ENCODE measurements around the gene PLA2G4C. TPM values are rescaled to one million over a fixed set of nuclear protein-coding genes. Genes with fewer than 3 reads are reported as not detected.
A peak's percentile ranks its signal among the peaks of the same experiment; 100 is the strongest.
"Not testable (repeated sequence)": the region's sequence is repeated elsewhere in the genome, so short reads cannot be mapped to it uniquely, and the experiment has no call there.

The PLA2G4C gene
- total and polyA plus RNA-seq, 5 donors from 2014 or later: 0.59 to 3.5 (median 1.7) TPM

- DNase-seq: no peak
- H3K4me3 Mint-ChIP-seq: peak overlapping the region; percentile 22 to 66 (median 45)
- H3K36me3 Mint-ChIP-seq: peaks cover 1% of the 10 kb centered on the region
- peaks cover 4% of the 10 kb centered on the region for H3K4me1 ChIP-seq (ENCODE audit: control insufficient read depth, insufficient read depth, low read length, poor library complexity, severe bottlenecking)
- H3K27me3 ChIP-seq (ENCODE audit: control insufficient read depth, insufficient read depth, low read length): no peaks in the 10 kb centered on the region
- H3K27ac Mint-ChIP-seq: no peak overlapping the region
- no peaks in the 10 kb centered on the region for H3K9me3 ChIP-seq (ENCODE audit: control insufficient read depth in 2 of 2, low read length in 2 of 2)
- H3K27me3 Mint-ChIP-seq: no peaks in the 10 kb centered on the region
- H3K27ac ChIP-seq (ENCODE audit: insufficient read depth, low read length, poor library complexity, severe bottlenecking): no peak overlapping the region
- H3K4me1 Mint-ChIP-seq: peaks cover 5 to 18% (median 11%) of the 10 kb centered on the region in 4 donors
- no peak for ATAC-seq (ENCODE audit: low read depth in 2 of 2)
- H3K36me3 ChIP-seq (ENCODE audit: control insufficient read depth, insufficient read depth, low read length): no peaks in the 10 kb centered on the region
- H3K9me3 Mint-ChIP-seq: peaks cover 0 to 2% (median 0%) of the 10 kb centered on the region in 7 donors
- H3K4me3 ChIP-seq (ENCODE audit: low read depth, low read length): no peak overlapping the region
Observed at GRCh38 chr19:48108997-48109782, 1.4 kb downstream of the PLA2G4C start.

GRCh38 chr19:48103922-48104321 is 6.7 kb downstream of the PLA2G4C start:
- Histone ChIP-seq H3K27ac (ENCODE audit: insufficient read depth, low read length, poor library complexity, severe bottlenecking) (no peak overlapping the region), H3K27me3 (ENCODE audit: control insufficient read depth, insufficient read depth, low read length) (no peaks in the 10 kb centered on the region), H3K36me3 (ENCODE audit: control insufficient read depth, insufficient read depth, low read length) (no peaks in the 10 kb centered on the region), H3K9me3 (ENCODE audit: control insufficient read depth in 2 of 2, low read length in 2 of 2) (no peaks in the 10 kb centered on the region), H3K4me1 (ENCODE audit: control insufficient read depth, insufficient read depth, low read length, poor library complexity, severe bottlenecking) (no peaks in the 10 kb centered on the region), H3K4me3 (ENCODE audit: low read depth, low read length) (no peak overlapping the region)
- DNase-seq (no peak), ATAC-seq (ENCODE audit: low read depth in 2 of 2) (no peak)
- Mint-ChIP-seq H3K4me1 (peaks cover 5 to 11% (median 7%) of the 10 kb centered on the region in 4 donors), H3K9me3 (peaks cover 0 to 2% (median 0%) of the 10 kb centered on the region in 7 donors), H3K4me3 (no peak overlapping the region), H3K27ac (no peak overlapping the region), H3K27me3 (no peaks in the 10 kb centered on the region), H3K36me3 (no peaks in the 10 kb centered on the region)

GRCh38 chr19:48102870-48103751 is 7.5 kb downstream of the PLA2G4C start:
- no peak overlapping the region for H3K4me3 ChIP-seq (ENCODE audit: low read depth, low read length)
- Mint-ChIP-seq H3K9me3 (peaks cover 0 to 2% (median 0%) of the 10 kb centered on the region in 7 donors), H3K36me3 (no peaks in the 10 kb centered on the region), H3K27ac (peak overlapping the region in 1 of 3 donors; percentile 18), H3K4me1 (peaks cover 5 to 8% (median 7%) of the 10 kb centered on the region in 4 donors), H3K27me3 (no peaks in the 10 kb centered on the region), H3K4me3 (no peak overlapping the region)
- ATAC-seq (ENCODE audit: low read depth in 2 of 2): no peak
- no peaks in the 10 kb centered on the region for H3K27me3 ChIP-seq (ENCODE audit: control insufficient read depth, insufficient read depth, low read length)
- H3K4me1 ChIP-seq (ENCODE audit: control insufficient read depth, insufficient read depth, low read length, poor library complexity, severe bottlenecking): no peaks in the 10 kb centered on the region
- no peaks in the 10 kb centered on the region for H3K36me3 ChIP-seq (ENCODE audit: control insufficient read depth, insufficient read depth, low read length)
- no peak overlapping the region for H3K27ac ChIP-seq (ENCODE audit: insufficient read depth, low read length, poor library complexity, severe bottlenecking)
- no peaks in the 10 kb centered on the region for H3K9me3 ChIP-seq (ENCODE audit: control insufficient read depth in 2 of 2, low read length in 2 of 2)
- peak in 2 of 3 donors; percentile 20 to 53 for DNase-seq

- Mint-ChIP-seq H3K36me3 (peaks cover 7% of the 10 kb centered on the region), H3K27me3 (peaks cover 5% of the 10 kb centered on the region), H3K4me1 (no peaks in the 10 kb centered on the region), H3K27ac (no peak overlapping the region), H3K9me3 (peaks cover 1 to 20% (median 8%) of the 10 kb centered on the region in 7 donors), H3K4me3 (no peak overlapping the region)
- no peaks in the 10 kb centered on the region for H3K27me3 ChIP-seq (ENCODE audit: control insufficient read depth, insufficient read depth, low read length)
- no peaks in the 10 kb centered on the region for H3K36me3 ChIP-seq (ENCODE audit: control insufficient read depth, insufficient read depth, low read length)
- DNase-seq (no peak), ATAC-seq (ENCODE audit: low read depth in 2 of 2) (no peak)
- no peaks in the 10 kb centered on the region for H3K4me1 ChIP-seq (ENCODE audit: control insufficient read depth, insufficient read depth, low read length, poor library complexity, severe bottlenecking)
- no peak overlapping the region for H3K27ac ChIP-seq (ENCODE audit: insufficient read depth, low read length, poor library complexity, severe bottlenecking)
- no peak overlapping the region for H3K4me3 ChIP-seq (ENCODE audit: low read depth, low read length)
- peaks cover 9 to 12% of the 10 kb centered on the region in 2 experiments for H3K9me3 ChIP-seq (ENCODE audit: control insufficient read depth in 2 of 2, low read length in 2 of 2)
Observed at GRCh38 chr19:48095612-48096175, 14.9 kb downstream of the PLA2G4C start.

- H3K36me3 Mint-ChIP-seq: peaks cover 7% of the 10 kb centered on the region
- Histone ChIP-seq H3K4me3 (ENCODE audit: low read depth, low read length) (no peak overlapping the region), H3K36me3 (ENCODE audit: control insufficient read depth, insufficient read depth, low read length) (no peaks in the 10 kb centered on the region), H3K9me3 (ENCODE audit: control insufficient read depth in 2 of 2, low read length in 2 of 2) (peaks cover 9 to 12% of the 10 kb centered on the region in 2 experiments), H3K27ac (ENCODE audit: insufficient read depth, low read length, poor library complexity, severe bottlenecking) (no peak overlapping the region), H3K4me1 (ENCODE audit: control insufficient read depth, insufficient read depth, low read length, poor library complexity, severe bottlenecking) (no peaks in the 10 kb centered on the region), H3K27me3 (ENCODE audit: control insufficient read depth, insufficient read depth, low read length) (no peaks in the 10 kb centered on the region)
- peaks cover 1 to 20% (median 8%) of the 10 kb centered on the region in 7 donors for H3K9me3 Mint-ChIP-seq
- DNase-seq (no peak), ATAC-seq (ENCODE audit: low read depth in 2 of 2) (no peak)
- no peaks in the 10 kb centered on the region for H3K4me1 Mint-ChIP-seq
- peaks cover 5% of the 10 kb centered on the region for H3K27me3 Mint-ChIP-seq
- no peak overlapping the region for H3K27ac Mint-ChIP-seq
- no peak overlapping the region for H3K4me3 Mint-ChIP-seq
Observed at GRCh38 chr19:48094855-48095203, 15.8 kb downstream of the PLA2G4C start.

- no peaks in the 10 kb centered on the region for H3K4me1 Mint-ChIP-seq
- DNase-seq (no peak), ATAC-seq (ENCODE audit: low read depth in 2 of 2) (no peak)
- no peak overlapping the region for H3K4me3 Mint-ChIP-seq
- no peaks in the 10 kb centered on the region for H3K36me3 ChIP-seq (ENCODE audit: control insufficient read depth, insufficient read depth, low read length)
- H3K27ac ChIP-seq (ENCODE audit: insufficient read depth, low read length, poor library complexity, severe bottlenecking): no peak overlapping the region
- peaks cover 7% of the 10 kb centered on the region for H3K36me3 Mint-ChIP-seq
- H3K27ac Mint-ChIP-seq: no peak overlapping the region
- H3K9me3 Mint-ChIP-seq: peaks cover 1 to 20% (median 8%) of the 10 kb centered on the region in 7 donors
- no peaks in the 10 kb centered on the region for H3K4me1 ChIP-seq (ENCODE audit: control insufficient read depth, insufficient read depth, low read length, poor library complexity, severe bottlenecking)
- H3K4me3 ChIP-seq (ENCODE audit: low read depth, low read length): no peak overlapping the region
- H3K27me3 ChIP-seq (ENCODE audit: control insufficient read depth, insufficient read depth, low read length): no peaks in the 10 kb centered on the region
- H3K9me3 ChIP-seq (ENCODE audit: control insufficient read depth in 2 of 2, low read length in 2 of 2): peaks cover 9 to 12% of the 10 kb centered on the region in 2 experiments
- peaks cover 6% of the 10 kb centered on the region for H3K27me3 Mint-ChIP-seq
Observed at GRCh38 chr19:48094129-48094854, 16.3 kb downstream of the PLA2G4C start.

- H3K4me1 ChIP-seq (ENCODE audit: control insufficient read depth, insufficient read depth, low read length, poor library complexity, severe bottlenecking); ATAC-seq (ENCODE audit: low read depth in 2 of 2); H3K36me3 ChIP-seq (ENCODE audit: control insufficient read depth, insufficient read depth, low read length); DNase-seq; H3K27ac ChIP-seq (ENCODE audit: insufficient read depth, low read length, poor library complexity, severe bottlenecking); H3K36me3 Mint-ChIP-seq; H3K4me3 ChIP-seq (ENCODE audit: low read depth, low read length); H3K4me1 Mint-ChIP-seq; H3K27ac Mint-ChIP-seq; H3K27me3 ChIP-seq (ENCODE audit: control insufficient read depth, insufficient read depth, low read length); H3K4me3 Mint-ChIP-seq: not testable (repeated sequence)
- peaks cover 1 to 20% (median 10%) of the 10 kb centered on the region in 7 donors for H3K9me3 Mint-ChIP-seq
- peaks cover 9 to 12% of the 10 kb centered on the region in 2 experiments for H3K9me3 ChIP-seq (ENCODE audit: control insufficient read depth in 2 of 2, low read length in 2 of 2)
- peaks cover 13% of the 10 kb centered on the region for H3K27me3 Mint-ChIP-seq
Observed at GRCh38 chr19:48091111-48091718, 19.4 kb downstream of the PLA2G4C start.
